Spleen (tissue), 11 donors: Measurements from ENCODE around the gene IL13. TPM values are rescaled to one million over a fixed set of nuclear protein-coding genes. Genes with fewer than 3 reads are reported as not detected.

Source experiments
- DNase-seq: peaks from one replicate; pipeline ENCODE4 v3.0.0-alpha.2; 2020
- H3K27ac ChIP-seq, 8 donors: fragments of 200-600 bp; sonication (generic) in 7 of 8; 1 replicate in 4 of 8; 2 replicates in 4 of 8; pipeline versions ENCODE4 v1.5.0 to v1.8.0; 2016 to 2021; ENCODE audit warnings: inconsistent platforms in 4 of 8, mild to moderate bottlenecking in 4 of 8, moderate library complexity in 1 of 8
- H3K27me3 ChIP-seq, 7 donors: fragments of 200-600 bp; sonication (generic) in 6 of 7; replicated peaks in 1 of 7; 1 replicate in 4 of 7; 2 replicates in 3 of 7; pipeline versions ENCODE4 v1.5.0 to v1.8.0; 2016 to 2021; ENCODE audit warnings: inconsistent platforms in 3 of 7, mild to moderate bottlenecking in 1 of 7
- H3K36me3 ChIP-seq, 6 donors: fragments of 200-600 bp; sonication (generic) in 5 of 6; 1 replicate in 4 of 6; 2 replicates in 2 of 6; pipeline versions ENCODE4 v1.5.0 to v1.8.0; 2016 to 2021; ENCODE audit warnings: inconsistent platforms in 2 of 6
- H3K4me1 ChIP-seq, 6 donors: fragments of 200-600 bp; sonication (generic) in 5 of 6; 1 replicate in 3 of 6; 2 replicates in 3 of 6; pipeline versions ENCODE4 v1.5.0 to v1.8.0; 2016 to 2021; ENCODE audit warnings: inconsistent platforms in 3 of 6
- H3K4me3 ChIP-seq, 8 donors: fragments of 200-600 bp; sonication (generic) in 7 of 8; 1 replicate in 4 of 8; 2 replicates in 4 of 8; pipeline versions ENCODE4 v1.5.0 to v1.8.0; 2016 to 2021; ENCODE audit warnings: inconsistent platforms in 4 of 8, mild to moderate bottlenecking in 4 of 8, moderate library complexity in 2 of 8
- H3K9me3 ChIP-seq, 8 donors: fragments of 200-600 bp; sonication (generic) in 7 of 8; 1 replicate in 4 of 8; 2 replicates in 4 of 8; pipeline versions ENCODE4 v1.5.0 to v1.8.0; 2016 to 2021; ENCODE audit warnings: inconsistent platforms in 4 of 8
- POLR2A ChIP-seq, 3 donors: fragments of 450-650 bp; IDR thresholded peaks; one replicate each; pipeline ENCODE4 v1.5.1; 2017; ENCODE audit warnings: antibody characterized with exemption in 3 of 3, mild to moderate bottlenecking in 1 of 3
- POLR2AphosphoS5 ChIP-seq, 3 donors: sonication (generic); formaldehyde crosslinking; IDR thresholded peaks; one replicate each; pipeline ENCODE4 v1.5.1; 2017; ENCODE audit warnings: antibody characterized with exemption in 3 of 3
- WGBS, 5 donors: extraction: QIAGEN DNeasy Blood & Tissue Kit in 3 of 5; methylation state at CpG; one replicate each; pipeline versions ENCODE4 v1.1.5 to v1.1.7; 2013 to 2018; 5-methylcytosine and 5-hydroxymethylcytosine counted together
- intact Hi-C: fragments of 100-400 bp; cut with DNase I; formaldehyde crosslinking; loops from one replicate; pipeline ENCODE4 v1.15.0; 2023; ENCODE audit warnings: low total_unique reads
- polyA plus RNA-seq, 3 donors: library from polyadenylated mRNA; stranded (reverse); fragments of 200-250 nt; gene quantifications; one replicate each; pipeline ENCODE4 v1.2.1, GENCODE V29; 2013
- total RNA-seq, 7 donors: library from RNA; depleted of rRNA in 3 of 7; stranded (reverse); fragments of >200 nt in 3 of 7; fragmentation: NEBNext Ultra II Directional in 4 of 7; extraction: Animal tissue kit (Norgen Biotek cat#: 25700) in 4 of 7; gene quantifications; one replicate each; pipeline versions ENCODE4 v1.1.0 to v1.2.1, GENCODE V29; 2016 to 2021
- TF ChIP-seq, protein P1 (sequence below), 11 experiments: fragments of 200-600 bp in 7 of 11; fragments of 450-650 bp in 4 of 11; sonication (generic) in 4 of 11; IDR thresholded peaks in 8 of 11; conservative IDR thresholded peaks in 3 of 11; 1 replicate in 7 of 11; 2 replicates in 4 of 11; pipeline versions ENCODE4 v1.4.0 to v1.8.0; 2016 to 2021; ENCODE audit warnings: antibody characterized with exemption in 11 of 11, inconsistent platforms in 4 of 11, mild to moderate bottlenecking in 1 of 11
- donor health status: healthy with polysubstance abuse.
- donor health status: DM: no; HTN: no; CAD: no; lungs with moderate emphysema.
- donor health status: DM: no; HTN: no; CAD: no.
- donor health status: Bipolar disorder and iron deficiency.
- donor health status: healthy.
- donor health status: DM: no; HTN: no; CAD: no.
- donor health status: DM: yes; HTN: yes; CAD: no.

Gene IL13
- total and polyA plus RNA-seq, 10 donors, result 0.06 to 0.07 TPM; not detected in 8

DNA sequence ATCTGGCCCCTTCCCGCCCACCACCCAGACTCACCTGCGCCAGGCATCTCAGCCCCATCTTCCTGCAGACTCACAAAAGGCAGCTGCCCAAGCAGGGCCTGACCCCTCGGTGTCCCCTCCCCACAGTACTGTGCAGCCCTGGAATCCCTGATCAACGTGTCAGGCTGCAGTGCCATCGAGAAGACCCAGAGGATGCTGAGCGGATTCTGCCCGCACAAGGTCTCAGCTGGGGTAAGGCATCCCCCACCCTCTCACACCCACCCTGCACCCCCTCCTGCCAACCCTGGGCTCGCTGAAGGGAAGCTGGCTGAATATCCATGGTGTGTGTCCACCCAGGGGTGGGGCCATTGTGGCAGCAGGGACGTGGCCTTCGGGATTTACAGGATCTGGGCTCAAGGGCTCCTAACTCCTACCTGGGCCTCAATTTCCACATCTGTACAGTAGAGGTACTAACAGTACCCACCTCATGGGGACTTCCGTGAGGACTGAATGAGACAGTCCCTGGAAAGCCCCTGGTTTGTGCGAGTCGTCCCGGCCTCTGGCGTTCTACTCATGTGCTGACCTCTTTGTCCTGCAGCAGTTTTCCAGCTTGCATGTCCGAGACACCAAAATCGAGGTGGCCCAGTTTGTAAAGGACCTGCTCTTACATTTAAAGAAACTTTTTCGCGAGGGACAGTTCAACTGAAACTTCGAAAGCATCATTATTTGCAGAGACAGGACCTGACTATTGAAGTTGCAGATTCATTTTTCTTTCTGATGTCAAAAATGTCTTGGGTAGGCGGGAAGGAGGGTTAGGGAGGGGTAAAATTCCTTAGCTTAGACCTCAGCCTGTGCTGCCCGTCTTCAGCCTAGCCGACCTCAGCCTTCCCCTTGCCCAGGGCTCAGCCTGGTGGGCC lies 1.9 kb downstream of the IL13 start:
- no peak for DNase-seq
- H3K4me1 ChIP-seq, result peaks cover 7 to 36% (median 21%) of the 10 kb centered on the region in 6 donors
- no peak overlapping the region for H3K27ac ChIP-seq
- WGBS, 5 donors, result 86 to 91% (median 88%) methylated on average over 18 to 23 of the region's 23 CpGs
- H3K36me3 ChIP-seq, result no peaks in the 10 kb centered on the region
- intact Hi-C loops, result no loop called here
- no peak overlapping the region for H3K4me3 ChIP-seq
- peaks cover 3 to 38% (median 24%) of the 10 kb centered on the region in 7 donors for H3K27me3 ChIP-seq
- no peaks in the 10 kb centered on the region for H3K9me3 ChIP-seq
- TF ChIP-seq, protein P1, sequence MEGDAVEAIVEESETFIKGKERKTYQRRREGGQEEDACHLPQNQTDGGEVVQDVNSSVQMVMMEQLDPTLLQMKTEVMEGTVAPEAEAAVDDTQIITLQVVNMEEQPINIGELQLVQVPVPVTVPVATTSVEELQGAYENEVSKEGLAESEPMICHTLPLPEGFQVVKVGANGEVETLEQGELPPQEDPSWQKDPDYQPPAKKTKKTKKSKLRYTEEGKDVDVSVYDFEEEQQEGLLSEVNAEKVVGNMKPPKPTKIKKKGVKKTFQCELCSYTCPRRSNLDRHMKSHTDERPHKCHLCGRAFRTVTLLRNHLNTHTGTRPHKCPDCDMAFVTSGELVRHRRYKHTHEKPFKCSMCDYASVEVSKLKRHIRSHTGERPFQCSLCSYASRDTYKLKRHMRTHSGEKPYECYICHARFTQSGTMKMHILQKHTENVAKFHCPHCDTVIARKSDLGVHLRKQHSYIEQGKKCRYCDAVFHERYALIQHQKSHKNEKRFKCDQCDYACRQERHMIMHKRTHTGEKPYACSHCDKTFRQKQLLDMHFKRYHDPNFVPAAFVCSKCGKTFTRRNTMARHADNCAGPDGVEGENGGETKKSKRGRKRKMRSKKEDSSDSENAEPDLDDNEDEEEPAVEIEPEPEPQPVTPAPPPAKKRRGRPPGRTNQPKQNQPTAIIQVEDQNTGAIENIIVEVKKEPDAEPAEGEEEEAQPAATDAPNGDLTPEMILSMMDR (IDR thresholded peaks at IDR 0.05 in 8 of 11, conservative IDR thresholded peaks at IDR 0.05 in 3 of 11), result no peak
- TF ChIP-seq POLR2A (IDR thresholded peaks at IDR 0.05), result no peak

- Histone ChIP-seq H3K27ac (no peak overlapping the region), H3K4me1 (peaks cover 1 to 28% (median 11%) of the 10 kb centered on the region in 6 donors), H3K4me3 (no peak overlapping the region), H3K36me3 (no peaks in the 10 kb centered on the region), H3K9me3 (no peaks in the 10 kb centered on the region), H3K27me3 (peaks cover 1 to 22% (median 9%) of the 10 kb centered on the region in 7 donors)
- intact Hi-C loops, result no loop called here
- TF ChIP-seq POLR2AphosphoS5 (IDR thresholded peaks at IDR 0.05), result no peak
- TF ChIP-seq, protein P1 (IDR thresholded peaks at IDR 0.05 in 8 of 11, conservative IDR thresholded peaks at IDR 0.05 in 3 of 11), result no peak
- no peak for TF ChIP-seq POLR2A (IDR thresholded peaks at IDR 0.05)
- 68 to 77% (median 72%) methylated on average over 11 to 12 of the region's 12 CpGs for WGBS, 5 donors
- no peak for DNase-seq
Measured at GRCh38 chr5:132661231-132662003, 3.4 kb downstream of the IL13 start.

GRCh38 chr5:132662004-132662401 lies 4.0 kb downstream of the IL13 start:
- Histone ChIP-seq H3K27me3 (peaks cover 0 to 16% (median 4%) of the 10 kb centered on the region in 7 donors), H3K36me3 (no peaks in the 10 kb centered on the region), H3K4me1 (peaks cover 0 to 22% (median 6%) of the 10 kb centered on the region in 6 donors), H3K9me3 (no peaks in the 10 kb centered on the region), H3K27ac (no peak overlapping the region), H3K4me3 (no peak overlapping the region)
- DNase-seq, result no peak
- intact Hi-C loops, result no loop called here
- TF ChIP-seq, protein P1 (IDR thresholded peaks at IDR 0.05 in 8 of 11, conservative IDR thresholded peaks at IDR 0.05 in 3 of 11), result no peak
- 78 to 91% (median 86%) methylated on average over 9 of the region's 9 CpGs for WGBS, 5 donors
